HG03025 (cell line): Measurements from ENCODE around the gene TMEM120B.

Experiments used
- ATAC-seq: cut with Tn5 transposase; IDR thresholded peaks from one replicate; pipeline ENCODE4 v1.9.1; 2021; ENCODE audit warnings: mild to moderate bottlenecking, moderate library complexity; ENCODE audit not compliant: unreplicated experiment, low FRiP score

TMEM120B gene

GRCh38 chr12:121770388-121770787 is 57.8 kb downstream of the TMEM120B start:
- no peak for ATAC-seq

- no peak for ATAC-seq
These were observed 58.5 kb downstream of the TMEM120B start for GRCh38 chr12:121770813-121771625.

- no peak for ATAC-seq
These were observed 60.6 kb downstream of the TMEM120B start for GRCh38 chr12:121773011-121773777.

- ATAC-seq, result no peak
These were observed 62.5 kb downstream of the TMEM120B start for GRCh38 chr12:121774968-121775474.

GRCh38 chr12:121775501-121775900 is 62.9 kb downstream of the TMEM120B start:
- no peak for ATAC-seq

- no peak for ATAC-seq
These were observed 63.9 kb downstream of the TMEM120B start for GRCh38 chr12:121776190-121777098.

GRCh38 chr12:121778567-121779421 is 66.2 kb downstream of the TMEM120B start:
- no peak for ATAC-seq

GRCh38 chr12:121779422-121779895 is 66.9 kb downstream of the TMEM120B start:
- ATAC-seq, result no peak

GRCh38 chr12:121780429-121780828 is 67.9 kb downstream of the TMEM120B start:
- no peak for ATAC-seq

GRCh38 chr12:121781484-121781997 is 69.0 kb downstream of the TMEM120B start:
- ATAC-seq, result no peak

GRCh38 chr12:121781998-121782979 is 69.7 kb downstream of the TMEM120B start:
- no peak for ATAC-seq

- ATAC-seq, result no peak
These were observed 71.2 kb downstream of the TMEM120B start for GRCh38 chr12:121783766-121784165.

GRCh38 chr12:121784460-121784859 is 71.9 kb downstream of the TMEM120B start:
- ATAC-seq, result no peak

- no peak for ATAC-seq
These were observed 73.9 kb downstream of the TMEM120B start for GRCh38 chr12:121786440-121786825.

GRCh38 chr12:121787063-121788025 is 74.8 kb downstream of the TMEM120B start:
- no peak for ATAC-seq

- ATAC-seq, result no peak
These were observed 75.7 kb downstream of the TMEM120B start for GRCh38 chr12:121788176-121788818.
